WI38 (cell line): ENCODE measurements around the gene EXOSC3.
"Not testable (repeated sequence)": the region's sequence is repeated elsewhere in the genome, so short reads cannot be mapped to it uniquely, and the experiment has no call there.

Source experiments
- H3K4me3 ChIP-seq: 2 replicates; pipeline ENCODE4 v1.5.1; 2011; ENCODE audit warnings: low read depth, mild to moderate bottlenecking, control low read depth, low read length
- TF ChIP-seq, protein P1 (sequence below): IDR thresholded peaks from 2 replicates; pipeline ENCODE4 v1.5.1; 2012; ENCODE audit warnings: low read depth, mild to moderate bottlenecking, control low read depth, low read length

The EXOSC3 gene

DNA sequence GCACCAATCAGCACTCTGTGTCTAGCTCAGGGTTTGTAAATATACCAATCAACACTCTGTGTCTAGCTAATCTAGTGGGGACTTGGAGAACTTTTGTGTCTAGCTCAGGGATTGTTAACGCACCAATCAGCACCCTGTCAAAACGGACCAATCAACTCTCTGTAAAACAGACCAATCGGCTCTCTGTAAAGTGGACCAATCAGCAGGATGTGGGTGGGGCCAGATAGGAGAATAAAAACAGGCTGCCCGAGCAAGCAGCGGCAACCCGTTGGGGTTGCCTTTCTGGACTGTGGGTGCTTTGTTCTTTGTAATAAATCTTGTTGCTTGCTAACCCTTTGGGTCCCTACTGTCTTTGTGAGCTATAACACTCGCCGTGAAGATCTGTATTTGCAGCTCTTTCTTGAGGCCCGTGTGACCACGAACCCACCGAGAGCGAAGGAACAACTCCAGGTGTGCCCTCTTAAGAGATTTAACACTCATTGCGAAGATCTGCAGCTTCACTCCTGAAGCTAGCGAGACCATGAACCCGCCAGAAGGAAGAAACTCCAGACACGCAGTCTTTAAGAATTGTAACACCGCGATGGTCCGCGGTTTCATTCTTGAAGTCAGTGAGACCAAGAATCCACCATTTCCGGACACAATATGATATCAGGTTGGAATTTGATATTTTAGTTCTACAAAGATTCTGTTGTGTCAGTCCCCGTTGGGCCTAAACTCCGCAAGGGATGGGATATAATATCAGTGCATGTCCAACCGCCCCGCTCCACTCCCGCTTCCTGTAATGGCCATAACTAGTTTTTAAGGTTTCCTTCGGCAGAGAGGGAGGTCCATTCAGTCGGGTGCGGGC, 32.0 kb downstream of the EXOSC3 start:
- TF ChIP-seq, protein P1, sequence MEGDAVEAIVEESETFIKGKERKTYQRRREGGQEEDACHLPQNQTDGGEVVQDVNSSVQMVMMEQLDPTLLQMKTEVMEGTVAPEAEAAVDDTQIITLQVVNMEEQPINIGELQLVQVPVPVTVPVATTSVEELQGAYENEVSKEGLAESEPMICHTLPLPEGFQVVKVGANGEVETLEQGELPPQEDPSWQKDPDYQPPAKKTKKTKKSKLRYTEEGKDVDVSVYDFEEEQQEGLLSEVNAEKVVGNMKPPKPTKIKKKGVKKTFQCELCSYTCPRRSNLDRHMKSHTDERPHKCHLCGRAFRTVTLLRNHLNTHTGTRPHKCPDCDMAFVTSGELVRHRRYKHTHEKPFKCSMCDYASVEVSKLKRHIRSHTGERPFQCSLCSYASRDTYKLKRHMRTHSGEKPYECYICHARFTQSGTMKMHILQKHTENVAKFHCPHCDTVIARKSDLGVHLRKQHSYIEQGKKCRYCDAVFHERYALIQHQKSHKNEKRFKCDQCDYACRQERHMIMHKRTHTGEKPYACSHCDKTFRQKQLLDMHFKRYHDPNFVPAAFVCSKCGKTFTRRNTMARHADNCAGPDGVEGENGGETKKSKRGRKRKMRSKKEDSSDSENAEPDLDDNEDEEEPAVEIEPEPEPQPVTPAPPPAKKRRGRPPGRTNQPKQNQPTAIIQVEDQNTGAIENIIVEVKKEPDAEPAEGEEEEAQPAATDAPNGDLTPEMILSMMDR: no peak
- H3K4me3 ChIP-seq: peak overlapping the region; percentile 78

DNA sequence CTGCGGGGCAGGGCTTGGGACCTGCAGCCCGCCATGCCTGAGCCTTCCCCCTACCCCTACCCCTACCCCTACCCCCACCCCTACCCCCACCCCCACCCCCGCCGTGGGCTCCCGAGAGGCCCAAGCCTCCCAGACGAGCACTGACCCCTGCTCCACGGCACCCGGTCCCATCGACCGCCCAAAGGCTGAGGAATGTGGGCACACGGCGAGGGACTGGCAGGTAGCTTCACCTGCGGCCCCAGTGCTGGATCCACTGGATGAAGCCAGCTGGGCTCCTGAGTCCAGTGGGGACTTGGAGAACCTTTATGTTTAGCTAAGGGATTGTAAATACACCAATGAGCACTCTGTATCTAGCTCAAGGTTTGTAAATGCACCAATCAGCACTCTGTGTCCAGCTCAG, 32.8 kb downstream of the EXOSC3 start:
- not testable (repeated sequence) for H3K4me3 ChIP-seq

DNA sequence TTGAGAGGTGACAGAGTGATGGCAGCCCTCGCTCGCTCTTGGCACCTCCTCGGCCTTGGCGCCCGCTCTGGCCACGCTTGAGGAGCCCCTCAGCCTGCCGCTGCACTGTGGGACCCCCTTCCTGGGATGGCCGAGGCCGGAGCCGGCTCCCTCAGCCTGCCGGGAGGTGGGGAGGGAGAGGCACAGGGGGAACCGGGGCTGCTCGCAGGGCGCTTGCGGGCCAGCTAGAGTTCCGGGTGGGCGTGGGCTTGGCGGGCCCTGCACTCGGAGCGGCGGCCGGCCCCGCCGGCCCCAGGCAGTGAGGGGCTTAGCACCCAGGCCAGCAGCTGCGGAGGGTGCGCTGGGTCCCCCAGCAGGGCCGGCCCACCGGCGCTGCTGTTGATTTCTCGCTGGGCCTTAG, 33.2 kb downstream of the EXOSC3 start:
- H3K4me3 ChIP-seq: not testable (repeated sequence)

DNA sequence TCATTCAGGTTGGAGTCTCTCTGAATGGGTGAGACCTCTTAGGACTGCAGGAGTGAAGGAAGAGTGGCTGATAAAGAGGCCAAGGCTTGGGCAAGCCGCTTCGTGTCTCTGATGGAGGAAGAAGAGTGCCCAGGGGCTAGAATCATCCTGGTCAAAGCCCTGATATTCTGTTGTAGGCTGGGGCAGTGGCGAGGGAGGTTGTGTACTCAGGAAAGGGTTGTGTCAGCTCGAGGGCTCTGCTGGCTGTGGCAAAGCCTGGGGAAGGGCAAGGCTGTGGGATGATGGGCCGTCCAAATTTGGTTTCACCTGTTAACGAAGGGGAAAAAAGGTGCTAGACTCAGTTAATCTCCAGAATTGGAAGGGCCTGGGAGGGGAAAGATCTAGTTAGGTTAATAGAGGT, 33.7 kb downstream of the EXOSC3 start:
- no peak overlapping the region for H3K4me3 ChIP-seq
- TF ChIP-seq, protein P1: no peak

DNA sequence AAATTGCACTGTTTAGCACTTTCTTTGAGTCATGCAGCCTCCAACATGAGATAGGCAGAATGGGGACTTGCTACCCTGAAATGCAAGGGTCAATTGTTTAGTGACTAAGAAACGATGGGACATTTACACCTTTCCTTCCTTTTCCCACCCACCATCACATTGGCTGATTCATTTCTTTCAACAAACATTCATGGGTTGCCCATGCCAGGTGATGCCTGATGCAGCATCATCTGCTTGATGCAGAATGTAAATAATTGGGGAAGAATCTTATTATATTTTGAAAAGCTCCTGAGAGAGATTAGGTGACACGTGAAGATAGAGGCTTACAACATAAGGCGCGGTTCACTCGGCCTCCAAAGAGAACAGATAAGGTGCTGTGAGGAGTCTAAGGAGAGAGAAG, 35.7 kb downstream of the EXOSC3 start:
- H3K4me3 ChIP-seq: no peak overlapping the region
- TF ChIP-seq, protein P1: no peak

DNA sequence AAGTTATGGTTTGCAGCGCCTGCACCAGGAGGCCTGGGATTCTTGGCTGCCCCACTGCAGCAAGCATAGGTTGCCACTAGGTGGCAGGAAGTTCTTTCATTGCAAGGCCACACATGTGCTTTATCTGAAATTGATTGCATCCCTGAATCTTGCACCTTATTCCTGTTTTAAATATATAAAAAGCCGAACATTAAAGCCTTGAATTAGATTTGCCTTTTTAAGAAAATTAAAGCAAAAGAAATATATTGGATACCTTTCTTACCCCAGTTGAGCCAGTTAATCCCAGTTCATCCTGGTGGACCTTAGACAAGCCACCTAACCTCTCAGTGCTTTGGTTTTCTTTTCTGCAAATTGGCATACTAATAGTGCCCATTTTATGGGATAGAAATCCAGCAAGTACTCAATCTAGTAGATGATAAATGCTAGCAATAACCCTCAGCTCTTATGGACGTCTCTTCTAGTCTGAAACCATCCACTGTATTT, 37.6 kb downstream of the EXOSC3 start:
- no peak overlapping the region for H3K4me3 ChIP-seq
- TF ChIP-seq, protein P1: peak; percentile 87

DNA sequence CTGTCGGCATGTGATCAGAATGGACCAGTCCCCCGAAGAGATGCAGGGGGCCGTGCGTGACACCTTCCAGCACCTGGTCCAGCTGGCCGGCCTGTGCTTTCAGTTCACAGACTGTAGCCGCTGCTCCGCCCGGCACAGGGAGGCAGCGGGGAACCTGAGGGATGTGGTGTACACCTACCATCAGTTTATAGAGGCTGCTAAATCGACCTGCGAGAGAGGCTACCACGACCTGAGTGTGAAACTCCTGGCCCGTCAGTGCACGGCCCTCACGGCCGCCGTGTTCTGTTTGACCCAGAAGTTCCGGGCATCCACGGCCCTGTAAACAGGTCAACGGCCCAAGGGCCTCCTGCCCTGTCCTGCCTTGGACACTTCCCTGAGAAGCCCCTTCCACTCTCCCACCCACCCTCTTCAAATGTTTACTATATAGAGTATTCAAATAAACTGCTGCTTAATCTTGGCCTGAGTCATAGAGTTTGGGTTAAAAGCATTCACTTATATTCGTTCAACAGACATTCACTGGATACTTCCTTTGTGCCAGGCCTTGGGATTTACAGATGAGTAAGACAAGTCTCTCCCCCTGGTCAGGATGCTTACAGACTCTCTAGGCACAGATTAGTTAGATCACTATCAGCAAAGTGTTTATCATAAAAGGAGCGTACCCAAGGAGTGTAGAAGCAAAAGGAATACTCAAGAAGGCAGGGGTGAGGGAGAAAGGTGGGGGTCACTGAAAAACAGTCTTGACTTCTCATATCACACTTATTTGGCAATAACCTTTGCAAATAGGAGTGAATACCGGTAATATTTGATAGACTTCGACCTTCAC, 38.2 kb downstream of the EXOSC3 start:
- TF ChIP-seq, protein P1: no peak
- H3K4me3 ChIP-seq: no peak overlapping the region

DNA sequence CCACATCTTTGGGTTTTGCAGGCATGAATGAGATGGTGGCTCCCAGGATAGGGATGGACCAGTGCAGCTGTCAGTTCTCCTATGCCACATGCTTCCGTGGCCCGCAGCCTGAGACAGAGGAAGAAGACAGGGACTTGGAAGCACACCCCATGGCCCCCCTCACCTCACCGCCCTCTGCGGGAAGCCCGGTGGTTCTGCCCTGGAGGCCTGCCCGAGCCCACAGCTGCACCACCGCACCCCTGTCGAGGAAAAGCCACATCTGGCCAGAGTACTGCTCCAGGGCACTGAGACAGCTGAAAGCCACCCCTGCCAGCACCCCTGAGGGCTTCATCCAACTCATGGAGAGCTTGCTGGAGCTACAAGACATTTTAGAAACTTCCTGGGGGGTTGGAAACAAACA, 38.9 kb downstream of the EXOSC3 start:
- TF ChIP-seq, protein P1: no peak
- H3K4me3 ChIP-seq: no peak overlapping the region
